DMS153 (cell line): ENCODE results near the gene LRRC8D.

Experiments used
- DNase-seq: peaks from one replicate; lab custom pipeline; 2025; lab: John Stamatoyannopoulos, UW

The LRRC8D gene

DNA sequence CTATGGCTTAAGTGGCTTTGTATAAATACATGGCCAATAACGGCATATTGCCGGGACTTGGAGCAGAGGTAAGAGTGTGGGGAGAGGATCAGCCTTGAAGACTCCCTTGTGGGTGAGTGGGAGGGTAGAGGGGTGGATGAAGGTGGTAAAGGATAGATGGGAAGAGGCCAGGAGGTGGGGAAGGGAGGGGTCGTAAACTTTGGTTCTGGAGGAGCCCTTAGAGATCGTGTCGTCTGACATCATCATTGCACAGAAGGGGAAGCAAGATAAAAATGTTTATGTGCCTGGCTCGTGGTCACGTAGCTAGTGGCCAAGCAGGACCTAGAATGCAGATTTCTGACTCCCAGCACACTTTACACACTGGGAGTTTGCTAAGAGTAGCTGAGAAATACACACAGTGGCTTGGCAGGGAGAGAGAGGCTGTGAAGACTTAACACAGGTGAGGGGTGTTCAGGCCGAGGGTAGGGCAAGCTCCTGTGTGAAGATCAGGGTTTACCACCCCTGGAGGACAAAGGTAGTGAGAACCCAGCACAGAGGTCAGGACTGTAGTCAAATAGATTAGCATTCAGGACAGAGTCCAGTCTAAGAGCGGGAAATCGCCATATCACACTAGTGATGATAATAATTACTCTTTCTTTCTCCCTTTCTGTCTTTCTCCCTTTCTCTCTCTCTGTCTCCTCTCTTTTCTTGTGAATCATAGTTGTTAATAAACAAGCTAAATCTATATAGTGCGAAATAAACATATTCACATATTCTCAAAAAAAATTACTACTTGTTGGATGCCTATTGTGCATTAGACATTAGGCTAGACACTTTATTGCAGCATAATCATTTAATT, 75.5 kb downstream of the LRRC8D start:
- DNase-seq, result no peak

GRCh38 chr1:89897347-89898133, 76.7 kb downstream of the LRRC8D start:
- DNase-seq, result no peak

- DNase-seq, result no peak
These were observed 77.3 kb downstream of the LRRC8D start for GRCh38 chr1:89898150-89898549.

DNA sequence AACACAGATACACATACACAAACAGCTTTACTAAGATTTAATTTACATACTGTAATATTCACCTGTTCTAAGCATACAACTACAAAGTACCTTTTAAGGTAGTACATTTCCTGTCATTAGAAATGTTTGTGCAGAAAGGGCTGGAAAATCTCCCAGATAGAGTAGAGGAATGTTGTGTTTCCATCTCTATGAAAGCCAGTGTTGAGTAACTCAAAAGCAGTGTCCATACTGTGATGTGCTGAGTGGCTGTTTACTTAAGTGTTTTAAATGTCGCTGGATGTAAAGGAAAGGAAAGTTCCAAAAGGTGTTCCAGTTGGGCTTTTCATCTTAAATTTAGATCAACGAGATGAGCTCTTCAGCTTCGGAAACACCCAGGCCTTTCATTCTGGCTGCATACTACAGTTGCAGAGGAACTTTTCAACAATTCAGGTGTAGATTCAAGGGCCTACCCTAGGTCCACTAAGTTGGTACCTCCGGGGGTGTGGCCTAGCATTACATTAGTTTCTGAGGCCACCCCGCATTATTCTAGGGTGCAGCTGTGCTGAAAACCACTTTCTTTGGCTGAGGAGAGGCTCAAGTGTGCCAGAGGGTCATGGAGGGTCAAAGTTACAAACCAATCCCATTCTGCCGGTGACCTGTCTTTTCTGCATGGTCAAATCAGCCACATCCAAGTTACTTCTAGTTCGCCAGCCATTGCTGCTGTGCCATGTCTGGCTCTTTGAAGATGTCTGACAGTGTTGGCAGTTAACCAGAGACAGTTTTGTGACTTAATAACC, 78.1 kb downstream of the LRRC8D start:
- DNase-seq, result no peak

- DNase-seq, result no peak
These were observed 79.5 kb downstream of the LRRC8D start for GRCh38 chr1:89900323-89900722.

- DNase-seq, result no peak
These were observed 80.2 kb downstream of the LRRC8D start for GRCh38 chr1:89900791-89901708.

DNA sequence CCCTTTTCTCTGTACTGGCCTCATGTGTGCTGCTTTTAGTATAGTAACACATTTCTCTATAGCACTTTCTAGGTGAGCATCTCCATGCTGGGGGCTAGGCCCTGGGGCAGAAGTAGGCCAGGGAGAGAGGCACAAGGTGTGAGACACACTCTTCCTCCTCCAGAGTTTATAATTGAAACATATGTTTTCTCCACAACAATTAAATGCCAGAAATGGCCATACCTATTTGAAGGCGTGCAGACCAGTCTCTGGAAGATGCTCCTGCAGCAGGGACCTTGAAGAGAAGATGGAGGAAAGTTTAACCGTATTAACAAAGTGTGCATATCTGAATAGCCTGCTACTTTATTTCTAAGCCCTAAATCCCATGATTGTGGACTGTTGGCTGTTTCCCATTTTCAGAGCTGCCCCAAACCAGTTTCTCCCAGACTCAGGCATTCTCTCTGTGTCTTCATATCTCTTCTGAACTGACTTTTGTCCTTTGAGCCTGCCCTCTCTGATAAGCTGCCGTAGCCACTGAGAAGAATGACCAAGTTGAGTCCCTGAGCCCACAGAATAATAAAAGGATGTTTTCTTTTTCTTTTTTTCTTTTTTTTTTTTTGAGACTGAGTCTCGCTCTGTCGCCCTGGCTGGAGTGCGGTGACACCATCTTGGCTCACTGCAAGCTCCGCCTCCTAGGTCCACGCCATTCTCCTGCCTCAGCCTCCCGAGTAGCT, 81.3 kb downstream of the LRRC8D start:
- no peak for DNase-seq

DNA sequence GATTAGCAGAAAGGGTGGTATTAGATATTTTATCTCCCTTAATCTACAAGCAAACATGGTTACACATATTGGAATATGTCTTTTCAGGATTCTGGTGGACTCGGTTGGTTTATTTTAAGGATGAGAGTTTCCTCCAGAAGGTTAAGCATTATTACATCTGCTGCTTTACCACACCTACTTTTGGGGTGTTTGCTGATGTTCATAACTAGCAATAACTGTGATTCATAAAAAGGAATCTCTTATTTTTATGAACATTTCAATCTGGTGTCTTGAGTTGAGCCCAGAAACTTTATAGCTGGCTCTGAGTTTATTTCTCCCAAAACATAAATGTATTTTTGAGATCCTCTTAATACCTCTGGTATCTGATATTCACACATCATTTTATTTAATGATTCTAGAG, 82.7 kb downstream of the LRRC8D start:
- no peak for DNase-seq

GRCh38 chr1:89904219-89904980, 83.6 kb downstream of the LRRC8D start:
- DNase-seq, result no peak

GRCh38 chr1:89905395-89906058, 84.7 kb downstream of the LRRC8D start:
- DNase-seq, result no peak

DNA sequence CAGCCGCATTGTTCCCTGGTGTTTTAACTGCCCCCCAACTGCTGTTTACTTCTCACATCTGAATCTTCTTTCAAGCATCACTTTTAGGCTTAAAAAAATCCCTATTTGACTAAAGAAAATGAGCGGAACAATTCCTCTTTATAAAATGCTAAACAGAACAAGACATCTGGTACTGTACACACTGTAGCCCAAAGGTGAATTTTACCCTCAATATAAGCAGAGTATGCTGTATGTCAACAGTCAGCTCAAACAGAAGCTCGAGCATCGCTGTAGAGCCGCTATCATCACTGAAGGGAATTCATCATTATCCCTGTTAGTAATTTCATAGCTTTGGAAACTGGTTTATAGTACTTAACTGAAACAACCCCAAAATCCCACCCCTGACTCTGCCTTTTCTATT, 85.3 kb downstream of the LRRC8D start:
- no peak for DNase-seq

DNA sequence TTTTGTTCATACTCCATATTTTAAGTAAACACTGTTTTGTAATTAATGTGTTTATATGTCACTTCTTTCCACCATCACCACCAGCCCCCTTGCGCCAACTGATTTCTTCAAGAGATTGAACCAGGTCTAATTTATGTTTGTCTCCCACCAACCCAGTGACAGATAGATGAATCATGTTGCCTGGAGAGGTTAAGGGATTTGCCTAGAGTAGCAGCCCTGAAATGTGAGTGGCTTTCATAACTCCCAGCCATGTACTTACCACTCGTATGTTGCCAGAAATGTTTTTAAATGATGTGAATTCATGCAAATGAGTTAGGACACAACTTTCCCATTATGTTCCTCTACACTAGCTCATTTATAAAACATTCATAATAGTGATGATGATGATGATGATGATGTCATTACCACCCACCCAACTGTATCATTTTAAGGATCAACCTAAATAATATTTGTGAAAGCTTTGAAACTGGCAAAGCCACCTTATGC, 86.9 kb downstream of the LRRC8D start:
- no peak for DNase-seq

GRCh38 chr1:89908273-89908671, 87.4 kb downstream of the LRRC8D start:
- no peak for DNase-seq

GRCh38 chr1:89908672-89909436, 88.0 kb downstream of the LRRC8D start:
- DNase-seq, result no peak

DNA sequence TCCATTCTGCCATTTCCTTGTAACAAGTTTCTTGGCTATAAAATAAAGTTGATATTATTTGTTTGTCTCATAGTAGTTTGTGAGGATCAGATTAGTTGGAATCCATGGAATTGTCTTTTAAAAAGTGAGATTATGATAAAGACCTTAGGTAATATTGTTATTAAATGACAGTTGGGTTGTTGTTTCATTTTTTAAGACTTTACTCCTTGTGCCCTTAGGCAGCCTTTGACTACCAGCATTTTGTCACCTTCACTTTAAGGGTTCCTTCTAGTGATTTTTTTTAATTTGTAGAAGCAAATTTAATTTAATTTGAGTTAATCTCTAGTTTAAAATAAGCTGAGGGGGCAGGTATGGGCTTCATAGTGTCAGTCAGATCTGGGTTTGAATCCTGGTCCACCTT, 89.4 kb downstream of the LRRC8D start:
- DNase-seq, result no peak

GRCh38 chr1:89910780-89911179, 89.9 kb downstream of the LRRC8D start:
- DNase-seq, result no peak

DNA sequence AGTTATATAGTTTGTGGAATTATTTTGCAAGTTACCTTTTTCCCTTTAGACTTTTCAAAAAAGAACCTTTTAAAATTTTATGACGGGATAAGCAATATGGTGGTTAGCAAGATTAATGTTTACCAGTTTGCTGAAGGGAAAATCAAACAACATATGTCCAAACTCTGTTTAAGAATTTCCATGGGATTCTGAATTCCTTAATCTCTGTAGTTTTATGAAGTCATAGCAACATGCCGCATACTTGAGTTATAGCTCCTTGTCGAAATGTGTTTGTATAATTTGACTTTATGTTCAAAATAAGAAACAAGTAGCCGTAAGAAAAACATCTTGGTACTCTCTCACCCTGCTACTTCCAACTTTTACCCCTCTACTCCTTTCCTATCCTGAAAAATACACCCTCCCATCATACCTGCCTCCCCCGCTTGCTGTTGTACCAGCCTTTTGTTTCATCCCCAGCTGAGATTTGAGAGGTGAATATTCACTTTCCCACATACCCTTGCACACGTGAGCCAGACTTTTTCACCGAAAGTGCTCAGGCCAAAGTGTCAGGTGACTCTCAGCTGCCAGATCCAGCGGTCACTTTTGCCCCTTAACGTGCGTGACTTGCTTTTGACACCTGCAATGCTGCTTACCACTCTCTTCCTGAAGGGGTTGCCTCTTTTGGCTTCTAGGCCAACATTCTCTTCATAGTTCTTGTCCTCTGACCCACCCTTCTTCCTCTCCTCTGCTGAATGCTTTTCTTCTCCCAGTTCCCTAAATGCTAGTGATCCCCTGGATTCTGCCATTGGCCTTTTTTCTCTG, 90.6 kb downstream of the LRRC8D start:
- DNase-seq, result no peak

- no peak for DNase-seq
These were observed 91.2 kb downstream of the LRRC8D start for GRCh38 chr1:89912073-89912472.
